Heart right ventricle (tissue), 16 donors: ENCODE results near the gene MEOX2. TPM values are rescaled to one million over a fixed set of nuclear protein-coding genes. Genes with fewer than 3 reads are reported as not detected.

Experiments
- ATAC-seq, 8 donors: fragments of 200-7000 bp; cut with Tn5 transposase; one replicate each; pipeline ENCODE4 v1.9.1; 2020; ENCODE audit warnings: mild to moderate bottlenecking in 8 of 8, moderate library complexity in 8 of 8, moderate number of reproducible peaks in 1 of 8
- DNase-seq, 2 donors: peaks; one replicate each; pipeline ENCODE4 v3.0.0-alpha.2; 2020
- H3K27ac ChIP-seq, 10 donors: fragments of 200-600 bp; sonication (generic) in 2 of 10; one replicate each; pipeline versions ENCODE4 v1.5.0 to v1.8.0; 2020 to 2022; ENCODE audit warnings: mild to moderate bottlenecking in 3 of 10
- H3K27me3 ChIP-seq, 7 donors: fragments of 200-600 bp; one replicate each; pipeline ENCODE4 v1.8.0; 2021 to 2022; ENCODE audit warnings: mild to moderate bottlenecking in 2 of 7
- H3K36me3 ChIP-seq, 9 donors: fragments of 200-600 bp; sonication (generic) in 1 of 9; one replicate each; pipeline versions ENCODE4 v1.5.0 to v1.8.0; 2020 to 2022; ENCODE audit warnings: mild to moderate bottlenecking in 2 of 9
- H3K4me1 ChIP-seq, 9 donors: fragments of 200-600 bp; sonication (generic) in 1 of 9; one replicate each; pipeline versions ENCODE4 v1.5.0 to v1.8.0; 2020 to 2022; ENCODE audit warnings: mild to moderate bottlenecking in 4 of 9
- H3K4me3 ChIP-seq, 10 donors: fragments of 200-600 bp; sonication (generic) in 2 of 10; one replicate each; pipeline versions ENCODE4 v1.5.0 to v1.8.0; 2020 to 2022; ENCODE audit warnings: mild to moderate bottlenecking in 7 of 10, moderate library complexity in 2 of 10
- H3K9me3 ChIP-seq, 11 donors: fragments of 200-600 bp in 10 of 11; sonication (generic) in 2 of 11; one replicate each; pipeline versions ENCODE4 v1.5.0 to v1.8.0; 2013 to 2022; ENCODE audit warnings: mild to moderate bottlenecking in 2 of 11, control low read depth in 1 of 11, moderate library complexity in 1 of 11
- CTCF ChIP-seq, 9 donors: fragments of 200-600 bp; sonication (generic) in 2 of 9; IDR thresholded peaks; one replicate each; pipeline versions ENCODE4 v1.5.0 to v1.8.0; 2021 to 2022; ENCODE audit warnings: antibody characterized with exemption in 9 of 9, mild to moderate bottlenecking in 5 of 9, moderate library complexity in 1 of 9
- WGBS, 2 donors: extraction: QIAGEN DNeasy Blood & Tissue Kit; methylation state at CpG; one replicate each; pipeline ENCODE4 v1.1.7; 2013; ENCODE audit warnings: inconsistent platforms in 1 of 2; 5-methylcytosine and 5-hydroxymethylcytosine counted together
- intact Hi-C, 10 donors: fragments of 100-400 bp; cut with DNase I; formaldehyde crosslinking; loops; one replicate each; pipeline versions ENCODE4 v1.11.1 to v1.14.2; 2022
- polyA plus RNA-seq, 2 donors: library from polyadenylated mRNA; stranded (reverse); fragments of 200-250 nt; gene quantifications; one replicate each; pipeline ENCODE4 v1.2.3, GENCODE V29; 2013
- total RNA-seq, 10 donors: library from RNA; stranded (reverse); fragmentation: NEBNext Ultra II Directional in 3 of 10; extraction: Animal tissue kit (Norgen Biotek cat#: 25700) in 3 of 10; gene quantifications; one replicate each; pipeline versions ENCODE4 v1.2.1 to v1.2.4, GENCODE V29; 2021 to 2023
- donor health status: Arrhythmogenic right ventricular cardiomyopathy.
- donor health status: ischemic (EF 13 %, LVEDD 7.1; RV severe dilation, severe dysfunction).
- donor health status: healthy with polysubstance abuse.
- donor health status: DM: no; HTN: yes; CAD: no.
- donor health status: DM: no; HTN: no; CAD: no.
- donor health status: ischemic (EF 25% LVEDD 6.9; RV normal size, moderate dysfunction).
- donor health status: ischemic (EF 25% LVEDD 5.7; RV mildly dilated, moderate dysfunction).
- donor health status: healthy.
- donor health status: DM: yes; HTN: yes; CAD: no.
- donor health status: Ischemic cardiomyopathy.
- donor health status: ischemic (EF 35%, LVEDD 5.7; RV mildly dilated, moderate dysfunction).
- donor health status: nonischemic (EF 11% LVEDD 7.7; RV severe dilation, severe dysfunction).
- donor health status: DM: yes; HTN: yes; CAD: no.
- donor health status: PGD.
- donor health status: ischemic (EF 29% LVEDD 5.4; RV normal size, mild dysfunction).
- donor health status: nonischemic (EF 23%, LVEDD 6.1; RV moderate dilation, normal function).

The MEOX2 gene
- total and polyA plus RNA-seq, 12 donors: 5.2 to 14.1 (median 7.9) TPM

DNA sequence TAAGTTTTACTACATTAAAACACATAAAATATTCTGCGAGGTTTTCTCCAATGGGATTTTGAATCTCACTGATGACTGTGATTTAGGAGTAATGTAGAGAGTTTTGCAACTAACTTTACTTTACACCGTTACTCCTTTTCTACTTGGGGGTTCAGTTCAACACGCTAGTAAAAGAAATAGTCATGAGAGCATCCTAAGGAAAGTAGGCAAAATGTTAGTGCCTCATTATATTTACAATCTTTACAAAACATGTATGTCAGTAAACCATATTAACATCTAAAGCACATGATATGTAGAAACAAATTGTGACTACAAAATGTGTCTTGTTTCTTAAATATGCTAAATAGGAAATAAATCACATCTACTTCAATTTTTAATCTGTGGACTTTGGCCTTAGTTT is 6.0 kb downstream of the MEOX2 start:
- H3K4me3 ChIP-seq: peak overlapping the region in 7 of 10 donors; percentile 10 to 76 (median 68)
- DNase-seq: no peak
- peaks cover 0 to 50% (median 3%) of the 10 kb centered on the region in 9 donors for H3K4me1 ChIP-seq
- H3K27me3 ChIP-seq: peaks cover 0 to 19% (median 2%) of the 10 kb centered on the region in 7 donors
- H3K27ac ChIP-seq: peak overlapping the region in 5 of 10 donors; percentile 13 to 92 (median 24)
- 66 to 73% methylated on average over 3 of the region's 3 CpGs for WGBS, 2 donors
- intact Hi-C loops: loop anchor here in 5 of 10 donors (5.0 to 10.0 kb wide), 5 partner anchors 123 to 1064 kb away; no protein-coding TSS in a partner anchor
- peaks cover 0 to 12% (median 0%) of the 10 kb centered on the region in 9 donors for H3K36me3 ChIP-seq
- ATAC-seq: no peak
- TF ChIP-seq CTCF (IDR thresholded peaks at IDR 0.05): no peak
- peaks cover 0 to 5% (median 0%) of the 10 kb centered on the region in 11 donors for H3K9me3 ChIP-seq

- Histone ChIP-seq H3K9me3 (peaks cover 0 to 5% (median 0%) of the 10 kb centered on the region in 11 donors), H3K4me1 (peaks cover 0 to 61% (median 4%) of the 10 kb centered on the region in 9 donors), H3K36me3 (peaks cover 0 to 12% (median 0%) of the 10 kb centered on the region in 9 donors), H3K27me3 (peaks cover 0 to 8% (median 0%) of the 10 kb centered on the region in 7 donors), H3K4me3 (peak overlapping the region in 5 of 10 donors; percentile 22 to 76 (median 65)), H3K27ac (peak overlapping the region in 3 of 10 donors; percentile 13 to 92 (median 23))
- intact Hi-C loops: loop anchor here in 1 of 10 donors (10.0 kb wide), 1 partner anchor 115 kb away; the partner anchor contains the start of gene AGMO
- WGBS, 2 donors: 74 to 82% methylated on average over 1 of the region's 1 CpG
- no peak for TF ChIP-seq CTCF (IDR thresholded peaks at IDR 0.05)
- no peak for DNase-seq
- no peak for ATAC-seq
Observed at GRCh38 chr7:15679306-15679705, 7.2 kb downstream of the MEOX2 start.

- Histone ChIP-seq H3K27ac (peak overlapping the region in 4 of 10 donors; percentile 2 to 23 (median 6)), H3K4me1 (peaks cover 0 to 62% (median 4%) of the 10 kb centered on the region in 9 donors), H3K36me3 (peaks cover 0 to 12% (median 0%) of the 10 kb centered on the region in 9 donors), H3K9me3 (peaks cover 0 to 5% (median 0%) of the 10 kb centered on the region in 11 donors), H3K27me3 (peaks cover 0 to 4% (median 0%) of the 10 kb centered on the region in 7 donors), H3K4me3 (peak overlapping the region in 7 of 10 donors; percentile 2 to 76 (median 22))
- no peak for ATAC-seq
- no peak for TF ChIP-seq CTCF (IDR thresholded peaks at IDR 0.05)
- DNase-seq: no peak
- WGBS, 2 donors: 51 to 68% methylated on average over 3 of the region's 3 CpGs
- intact Hi-C loops: loop anchor here in 1 of 10 donors (10.0 kb wide), 1 partner anchor 114 kb away; the partner anchor contains the start of gene AGMO
Observed at GRCh38 chr7:15678653-15679052, 7.8 kb downstream of the MEOX2 start.

- Histone ChIP-seq H3K9me3 (peaks cover 0 to 5% (median 0%) of the 10 kb centered on the region in 11 donors), H3K27ac (peak overlapping the region in 1 of 10 donors; percentile 10), H3K4me3 (no peak overlapping the region), H3K27me3 (no peaks in the 10 kb centered on the region), H3K4me1 (peaks cover 0 to 67% (median 3%) of the 10 kb centered on the region in 9 donors), H3K36me3 (peaks cover 0 to 12% (median 0%) of the 10 kb centered on the region in 9 donors)
- TF ChIP-seq CTCF (IDR thresholded peaks at IDR 0.05): no peak
- DNase-seq (no peak), ATAC-seq (peak in 1 of 8 donors; percentile 44)
- 71 to 80% methylated on average over 2 of the region's 2 CpGs for WGBS, 2 donors
- intact Hi-C loops: loop anchor here in 1 of 10 donors (10.0 kb wide), 1 partner anchor 111 kb away; the partner anchor contains the start of gene AGMO
Observed at GRCh38 chr7:15675379-15675778, 11.1 kb downstream of the MEOX2 start.
